ENCODE measurements around the gene ELN. TPM values are rescaled to one million over a fixed set of nuclear protein-coding genes. Genes with fewer than 3 reads are reported as not detected.

The ELN gene
- total and polyA plus RNA-seq, 7 donors, result 2.5 to 174 (median 33.2) TPM

DNA sequence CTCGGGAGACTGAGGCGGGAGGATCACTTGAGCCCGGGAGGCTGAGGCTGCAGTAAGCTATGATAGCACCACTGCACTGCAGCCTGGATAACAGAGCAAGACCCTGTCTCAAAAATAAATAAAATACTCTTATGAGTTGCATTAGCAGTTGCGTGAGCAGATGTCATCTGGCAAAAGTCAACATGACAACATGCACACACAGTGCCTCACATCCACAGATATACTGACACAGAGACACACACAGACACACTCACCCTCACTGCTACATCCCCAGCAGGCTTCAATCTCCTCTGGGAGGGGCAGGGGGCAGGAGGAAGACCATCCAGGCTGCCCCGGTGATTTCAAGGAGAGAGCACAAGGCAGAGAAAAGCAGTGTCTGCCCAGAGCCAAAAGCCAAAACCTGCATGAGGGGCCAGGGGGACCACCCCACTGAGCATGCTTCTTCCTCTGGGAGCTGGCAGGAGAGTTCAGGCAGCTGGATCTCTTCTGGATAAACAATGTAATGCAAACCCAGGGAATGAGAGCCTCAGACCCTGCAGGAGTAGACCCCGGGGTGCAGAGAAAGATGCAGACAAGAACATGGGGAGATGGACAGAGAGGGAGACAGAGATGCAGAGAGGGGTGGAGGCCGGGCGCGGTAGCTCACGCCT lies 9.6 kb upstream of the ELN start:
- no peaks in the 10 kb centered on the region for H3K27me3 ChIP-seq
- TF ChIP-seq POLR2AphosphoS5 (IDR thresholded peaks at IDR 0.05), result no peak
- TF ChIP-seq, protein P1, sequence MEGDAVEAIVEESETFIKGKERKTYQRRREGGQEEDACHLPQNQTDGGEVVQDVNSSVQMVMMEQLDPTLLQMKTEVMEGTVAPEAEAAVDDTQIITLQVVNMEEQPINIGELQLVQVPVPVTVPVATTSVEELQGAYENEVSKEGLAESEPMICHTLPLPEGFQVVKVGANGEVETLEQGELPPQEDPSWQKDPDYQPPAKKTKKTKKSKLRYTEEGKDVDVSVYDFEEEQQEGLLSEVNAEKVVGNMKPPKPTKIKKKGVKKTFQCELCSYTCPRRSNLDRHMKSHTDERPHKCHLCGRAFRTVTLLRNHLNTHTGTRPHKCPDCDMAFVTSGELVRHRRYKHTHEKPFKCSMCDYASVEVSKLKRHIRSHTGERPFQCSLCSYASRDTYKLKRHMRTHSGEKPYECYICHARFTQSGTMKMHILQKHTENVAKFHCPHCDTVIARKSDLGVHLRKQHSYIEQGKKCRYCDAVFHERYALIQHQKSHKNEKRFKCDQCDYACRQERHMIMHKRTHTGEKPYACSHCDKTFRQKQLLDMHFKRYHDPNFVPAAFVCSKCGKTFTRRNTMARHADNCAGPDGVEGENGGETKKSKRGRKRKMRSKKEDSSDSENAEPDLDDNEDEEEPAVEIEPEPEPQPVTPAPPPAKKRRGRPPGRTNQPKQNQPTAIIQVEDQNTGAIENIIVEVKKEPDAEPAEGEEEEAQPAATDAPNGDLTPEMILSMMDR (IDR thresholded peaks at IDR 0.05), result no peak
- TF ChIP-seq EP300 (IDR thresholded peaks at IDR 0.05), result no peak
- no peak for TF ChIP-seq POLR2A (IDR thresholded peaks at IDR 0.05)
- peaks cover 0 to 23% (median 21%) of the 10 kb centered on the region in 4 donors for H3K4me1 ChIP-seq
- intact Hi-C loops (cut with DNase I), result no loop called here
- no peak for DNase-seq
- H3K4me3 ChIP-seq, result no peak overlapping the region
- no peaks in the 10 kb centered on the region for H3K36me3 ChIP-seq
- no peaks in the 10 kb centered on the region for H3K9me3 ChIP-seq
- 81 to 83% methylated on average over 10 of the region's 10 CpGs for WGBS, 2 donors
- no peak overlapping the region for H3K27ac ChIP-seq

DNA sequence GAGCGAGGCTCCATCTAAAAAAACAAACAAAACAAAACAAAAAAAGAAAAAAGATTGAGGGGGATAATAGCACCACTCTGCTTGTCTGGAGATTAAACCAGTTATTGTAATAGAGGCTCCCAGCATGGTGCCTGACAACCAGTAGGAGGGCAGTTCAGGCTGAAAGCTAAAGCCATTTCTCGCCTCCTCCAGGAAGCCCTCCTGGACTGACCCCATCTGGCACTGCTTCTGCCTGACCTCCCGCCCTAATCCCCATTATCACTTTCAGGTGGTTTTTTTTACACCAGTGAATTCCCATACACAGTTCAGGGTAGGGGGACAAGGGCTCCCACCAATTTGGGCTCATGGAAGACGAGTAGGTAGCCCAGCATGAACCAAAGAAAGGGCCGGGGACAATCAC lies 8.8 kb upstream of the ELN start:
- intact Hi-C loops (cut with DNase I), result no loop called here
- no peak for DNase-seq
- Histone ChIP-seq H3K4me1 (peaks cover 0 to 21% (median 20%) of the 10 kb centered on the region in 4 donors), H3K4me3 (no peak overlapping the region), H3K36me3 (no peaks in the 10 kb centered on the region), H3K27me3 (no peaks in the 10 kb centered on the region), H3K27ac (no peak overlapping the region), H3K9me3 (no peaks in the 10 kb centered on the region)
- WGBS, 2 donors, result 90 to 94% methylated on average over 5 of the region's 5 CpGs
- TF ChIP-seq, protein P1 (IDR thresholded peaks at IDR 0.05), result no peak
- no peak for TF ChIP-seq EP300 (IDR thresholded peaks at IDR 0.05)
- TF ChIP-seq POLR2A (IDR thresholded peaks at IDR 0.05), result no peak
- TF ChIP-seq POLR2AphosphoS5 (IDR thresholded peaks at IDR 0.05), result no peak

DNA sequence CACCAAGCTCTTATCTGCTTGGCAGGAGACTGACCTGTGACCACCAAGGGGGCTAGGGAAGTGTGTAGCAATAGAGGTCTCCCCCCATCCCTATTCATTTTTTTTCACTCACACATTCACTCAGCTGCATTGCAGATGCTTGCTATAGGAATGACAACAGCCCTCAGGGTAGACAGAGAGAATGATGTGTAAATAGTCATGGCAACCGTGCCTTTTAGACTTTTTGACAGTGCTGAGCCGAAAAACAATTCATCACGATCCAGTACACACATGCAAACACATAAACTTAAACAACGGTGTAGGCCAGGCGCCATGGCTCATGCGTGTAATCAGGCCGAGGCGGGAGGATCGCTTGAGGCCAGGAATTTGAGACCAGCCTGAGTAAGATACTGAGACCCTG lies 7.6 kb upstream of the ELN start:
- Histone ChIP-seq H3K27ac (no peak overlapping the region), H3K4me1 (peaks cover 0 to 20% (median 17%) of the 10 kb centered on the region in 4 donors), H3K9me3 (no peaks in the 10 kb centered on the region), H3K4me3 (no peak overlapping the region), H3K27me3 (no peaks in the 10 kb centered on the region), H3K36me3 (no peaks in the 10 kb centered on the region)
- DNase-seq, result no peak
- whole genome bisulfite sequencing, 2 donors, result 85 to 86% methylated on average over 9 of the region's 9 CpGs
- intact Hi-C loops (cut with DNase I), result no loop called here
- TF ChIP-seq, protein P1 (IDR thresholded peaks at IDR 0.05), result no peak
- TF ChIP-seq POLR2A (IDR thresholded peaks at IDR 0.05) (no peak), EP300 (IDR thresholded peaks at IDR 0.05) (no peak), POLR2AphosphoS5 (IDR thresholded peaks at IDR 0.05) (no peak)

DNA sequence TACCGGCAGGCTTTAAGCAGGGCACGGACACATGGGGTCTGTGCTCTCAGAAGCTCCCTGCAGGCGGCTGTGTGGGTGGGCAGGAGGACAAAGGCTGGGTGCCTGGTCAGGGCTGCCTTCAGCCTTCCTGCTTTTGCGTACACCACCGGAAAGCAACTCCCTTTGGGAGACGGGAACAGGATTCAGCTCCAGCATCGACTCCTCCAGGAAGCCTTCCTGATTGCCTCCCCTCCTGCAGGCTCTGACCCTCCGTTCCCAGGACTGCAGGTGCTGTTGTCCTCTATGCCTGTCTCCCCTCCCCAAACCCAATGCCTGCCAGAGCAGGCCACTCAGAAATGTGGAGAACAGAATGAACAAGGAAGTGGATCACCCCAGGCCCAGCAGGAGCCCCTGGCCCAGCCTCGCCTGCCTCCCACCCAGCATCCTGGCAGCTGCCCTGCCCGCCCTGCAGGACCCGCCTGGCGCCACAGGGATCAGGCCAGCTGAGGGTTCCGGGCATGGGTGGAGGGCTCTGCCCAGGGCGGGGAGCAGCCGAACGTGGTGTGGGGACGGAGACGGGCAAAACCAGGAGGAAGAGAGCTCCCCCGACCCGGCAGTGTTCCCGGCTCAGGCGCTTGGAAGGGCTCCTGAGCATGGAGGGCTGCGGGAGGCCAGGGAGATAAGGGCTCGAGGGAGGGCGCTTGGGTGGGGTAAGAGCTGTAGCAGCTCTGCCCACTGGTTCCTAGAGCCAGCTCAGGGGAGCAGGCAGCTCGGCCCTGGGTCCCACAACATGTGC lies 6.2 kb upstream of the ELN start:
- Histone ChIP-seq H3K27ac (no peak overlapping the region), H3K27me3 (no peaks in the 10 kb centered on the region), H3K9me3 (no peaks in the 10 kb centered on the region), H3K4me3 (no peak overlapping the region), H3K36me3 (no peaks in the 10 kb centered on the region), H3K4me1 (peaks cover 0 to 31% (median 29%) of the 10 kb centered on the region in 4 donors)
- TF ChIP-seq, protein P1 (IDR thresholded peaks at IDR 0.05), result no peak
- TF ChIP-seq POLR2A (IDR thresholded peaks at IDR 0.05) (no peak), EP300 (IDR thresholded peaks at IDR 0.05) (no peak), POLR2AphosphoS5 (IDR thresholded peaks at IDR 0.05) (no peak)
- DNase-seq, result no peak
- WGBS, 2 donors, result 78 to 87% methylated on average over 26 of the region's 26 CpGs
- intact Hi-C loops (cut with DNase I), result no loop called here
